HG03571 (cell line): ENCODE data around the gene SPINT2.

Source experiments
- ATAC-seq: cut with Tn5 transposase; IDR thresholded peaks from one replicate; pipeline ENCODE4 v1.9.1; 2021; ENCODE audit not compliant: unreplicated experiment

Gene SPINT2

DNA sequence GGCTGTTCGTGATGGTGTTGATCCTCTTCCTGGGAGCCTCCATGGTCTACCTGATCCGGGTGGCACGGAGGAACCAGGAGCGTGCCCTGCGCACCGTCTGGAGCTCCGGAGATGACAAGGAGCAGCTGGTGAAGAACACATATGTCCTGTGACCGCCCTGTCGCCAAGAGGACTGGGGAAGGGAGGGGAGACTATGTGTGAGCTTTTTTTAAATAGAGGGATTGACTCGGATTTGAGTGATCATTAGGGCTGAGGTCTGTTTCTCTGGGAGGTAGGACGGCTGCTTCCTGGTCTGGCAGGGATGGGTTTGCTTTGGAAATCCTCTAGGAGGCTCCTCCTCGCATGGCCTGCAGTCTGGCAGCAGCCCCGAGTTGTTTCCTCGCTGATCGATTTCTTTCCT lies 27.5 kb downstream of the SPINT2 start:
- no peak for ATAC-seq

DNA sequence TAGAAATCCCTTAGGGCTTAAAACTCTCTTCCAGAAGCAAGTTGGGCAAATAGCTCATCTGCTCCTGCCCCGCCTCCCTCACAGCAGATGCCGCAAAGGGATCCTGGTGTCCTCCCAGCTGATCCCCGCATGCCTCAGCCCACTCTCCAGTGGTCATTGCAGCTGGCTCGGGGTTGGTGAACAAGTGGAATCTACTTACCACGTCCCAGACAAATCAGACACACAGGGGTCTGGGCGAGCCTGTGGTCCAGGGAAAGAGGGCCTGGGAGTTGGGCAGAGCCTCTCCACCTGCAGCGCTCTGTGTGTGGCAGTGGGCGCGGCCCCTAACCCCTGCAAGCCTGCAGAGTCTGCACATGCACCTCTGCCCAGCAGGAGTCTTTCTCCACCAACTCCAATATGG lies 28.9 kb downstream of the SPINT2 start:
- no peak for ATAC-seq

DNA sequence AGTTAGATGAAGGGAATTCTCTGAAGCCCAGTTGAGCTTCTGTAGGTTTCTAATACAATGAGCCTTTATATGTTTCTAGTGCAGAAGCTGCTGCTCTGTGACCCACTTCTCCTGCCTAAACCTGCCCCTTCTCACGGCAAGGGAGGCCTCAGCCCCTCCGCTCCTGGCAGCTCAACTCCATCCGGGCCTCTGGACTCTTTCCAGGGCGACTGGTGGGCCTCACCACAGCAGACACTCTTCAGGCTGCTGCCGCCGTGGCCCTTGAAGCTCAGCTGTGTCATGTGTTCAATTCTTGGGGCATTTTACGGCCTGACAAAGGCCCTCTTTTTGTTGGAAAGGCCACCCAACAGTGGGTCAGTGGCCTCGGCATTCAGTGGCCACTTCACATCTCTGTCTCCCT lies 29.7 kb downstream of the SPINT2 start:
- ATAC-seq, result no peak

DNA sequence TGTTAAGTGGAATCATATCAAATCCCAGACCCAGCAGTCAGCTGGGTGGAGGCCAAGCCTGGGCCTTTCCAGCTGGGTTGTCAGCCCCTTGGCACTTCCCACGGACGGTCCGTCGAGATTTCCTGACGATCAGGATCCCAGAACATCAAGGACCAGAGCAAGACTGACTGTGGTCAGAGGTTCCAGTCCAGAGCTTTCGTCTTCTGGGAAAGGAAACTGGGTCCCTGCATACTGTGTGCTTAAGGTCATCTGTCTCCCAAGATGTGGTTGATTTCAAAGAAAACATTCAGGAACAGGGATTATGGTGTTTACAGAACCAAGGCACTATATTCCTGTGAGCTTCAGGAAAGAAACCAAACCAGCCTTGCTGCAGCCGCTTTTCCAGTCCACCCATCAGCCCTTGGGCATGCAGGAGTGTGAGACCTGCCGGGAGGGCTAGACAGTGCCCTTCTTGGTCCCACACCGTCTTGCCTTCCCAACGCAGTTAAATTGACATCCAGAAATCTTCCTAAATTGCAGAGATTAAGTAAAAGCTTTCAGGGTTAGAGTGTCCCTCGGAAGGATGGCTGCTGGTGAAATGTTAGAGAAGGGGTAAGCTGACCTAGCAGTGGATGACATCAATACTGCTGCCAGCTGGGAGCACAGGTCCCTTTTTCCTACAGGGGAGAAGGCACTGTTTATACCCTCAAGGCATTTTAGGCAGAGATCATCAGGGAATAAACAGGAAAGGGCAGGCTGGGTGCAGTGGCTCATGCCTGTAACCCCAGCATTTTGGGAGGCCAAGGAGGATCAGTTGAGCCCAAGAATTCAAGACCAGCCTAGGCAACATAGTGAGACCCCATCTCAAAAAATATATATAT lies 34.7 kb downstream of the SPINT2 start:
- ATAC-seq, result no peak

DNA sequence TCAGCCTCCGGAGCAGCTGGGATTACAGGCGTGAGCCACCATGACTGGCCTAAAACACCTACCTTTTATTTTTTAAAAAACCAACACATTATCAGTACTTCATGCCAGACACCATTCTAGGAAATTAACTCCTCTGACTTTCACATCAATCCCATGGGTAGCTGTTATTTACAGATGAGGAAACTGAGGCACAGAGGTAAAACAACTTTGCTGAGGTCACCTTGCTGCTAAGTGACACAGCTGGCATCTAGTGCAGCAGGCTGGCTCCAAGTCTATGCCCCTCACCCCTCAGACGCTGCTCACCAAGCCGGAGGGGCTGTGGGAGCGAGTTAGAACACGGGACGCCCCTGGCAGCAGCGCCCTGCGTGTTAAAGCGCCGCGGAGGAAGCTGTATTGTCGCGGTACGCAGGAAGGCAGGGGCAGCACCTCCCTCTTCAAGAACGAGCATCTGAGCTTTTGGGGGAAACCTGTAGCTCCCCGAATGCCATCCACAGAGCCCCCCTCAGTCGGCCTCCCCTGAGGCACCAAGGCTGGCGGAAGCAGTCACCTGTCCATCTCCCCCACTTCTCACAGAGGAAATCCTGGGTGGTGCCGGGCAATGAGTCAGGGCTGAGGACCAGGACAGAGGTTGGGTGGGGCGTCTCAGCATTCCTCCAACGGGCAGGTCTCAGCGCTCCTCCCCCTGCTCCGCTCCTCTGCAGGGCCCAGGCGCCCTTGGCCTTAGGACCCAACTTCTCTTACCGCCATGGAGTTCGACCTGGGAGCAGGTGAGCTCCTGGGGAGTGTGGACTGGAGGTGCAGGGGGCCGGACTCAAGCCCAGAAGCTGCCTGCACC lies 39.4 kb downstream of the SPINT2 start, which contains the start of gene C19orf33:
C19orf33 (plus strand) TSS at position 735 of the 835 bp plus-strand sequence; CDS start at position 746, 11 bp downstream.
- ATAC-seq, result no peak

DNA sequence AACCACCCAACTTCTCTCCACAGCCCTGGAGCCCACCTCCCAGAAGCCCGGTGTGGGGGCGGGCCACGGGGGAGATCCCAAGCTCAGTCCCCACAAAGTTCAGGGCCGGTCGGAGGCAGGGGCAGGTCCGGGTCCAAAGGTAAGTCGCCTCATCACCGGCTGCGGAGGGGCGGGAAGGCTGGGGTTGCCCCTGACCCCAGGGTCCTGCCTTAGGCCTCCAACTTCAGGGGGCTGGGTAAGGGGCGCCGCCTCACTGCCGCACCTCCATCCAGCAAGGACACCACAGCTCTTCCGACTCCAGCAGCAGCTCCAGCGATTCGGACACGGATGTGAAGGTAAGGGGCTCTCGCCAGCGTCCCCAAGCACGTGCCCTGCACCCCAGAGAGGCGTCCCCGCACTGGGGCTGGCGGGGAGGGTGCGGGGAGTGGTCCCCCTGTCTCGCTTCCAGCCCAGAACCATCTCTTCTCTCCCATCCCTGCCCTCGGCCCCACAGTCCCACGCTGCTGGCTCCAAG lies 40.0 kb downstream of the SPINT2 start:
- no peak for ATAC-seq

DNA sequence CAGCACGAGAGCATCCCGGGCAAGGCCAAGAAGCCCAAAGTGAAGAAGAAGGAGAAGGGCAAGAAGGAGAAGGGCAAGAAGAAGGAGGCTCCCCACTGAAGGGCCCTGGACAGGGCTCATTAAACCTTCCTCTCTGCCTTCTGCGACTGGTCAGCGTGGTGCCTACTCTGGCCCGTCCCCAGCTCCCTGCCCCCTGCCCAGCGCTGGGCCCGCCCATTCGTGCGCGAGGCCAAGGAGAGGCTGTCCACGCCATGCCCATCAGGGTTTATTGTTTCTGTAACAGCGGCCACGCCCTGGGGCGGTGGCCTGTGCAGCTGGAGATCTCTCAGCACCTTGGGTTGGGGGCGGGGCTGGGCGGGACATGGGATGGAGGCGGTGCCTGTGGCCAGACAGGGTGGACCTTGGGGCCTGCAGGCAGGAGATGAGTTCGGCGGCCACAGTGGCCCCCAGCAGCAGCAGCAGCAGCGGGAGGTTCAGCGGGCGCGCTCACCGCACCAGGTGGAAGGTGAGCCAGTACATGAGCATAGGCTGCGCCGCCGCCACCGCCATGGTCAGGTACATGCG lies 40.6 kb downstream of the SPINT2 start:
- ATAC-seq, result no peak

DNA sequence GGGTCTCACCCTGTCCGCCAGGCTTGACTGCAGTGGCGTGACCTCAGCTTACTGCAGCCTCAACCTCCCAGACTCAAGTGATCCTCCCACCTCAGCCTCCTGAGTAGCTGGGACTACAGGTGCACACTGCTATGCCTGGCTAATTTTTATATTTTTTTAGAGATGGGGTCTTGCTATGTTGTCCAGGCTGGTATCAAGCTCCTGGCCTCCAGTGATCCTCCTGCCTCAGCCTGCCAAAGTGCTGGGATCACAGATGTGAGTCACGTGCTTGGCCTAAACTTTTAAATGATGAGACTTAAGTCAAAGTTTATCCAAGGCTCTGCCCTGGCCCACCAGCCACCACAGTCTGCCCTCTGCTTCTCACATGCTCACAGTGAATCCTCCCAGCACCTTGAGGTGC lies 41.9 kb downstream of the SPINT2 start:
- no peak for ATAC-seq

DNA sequence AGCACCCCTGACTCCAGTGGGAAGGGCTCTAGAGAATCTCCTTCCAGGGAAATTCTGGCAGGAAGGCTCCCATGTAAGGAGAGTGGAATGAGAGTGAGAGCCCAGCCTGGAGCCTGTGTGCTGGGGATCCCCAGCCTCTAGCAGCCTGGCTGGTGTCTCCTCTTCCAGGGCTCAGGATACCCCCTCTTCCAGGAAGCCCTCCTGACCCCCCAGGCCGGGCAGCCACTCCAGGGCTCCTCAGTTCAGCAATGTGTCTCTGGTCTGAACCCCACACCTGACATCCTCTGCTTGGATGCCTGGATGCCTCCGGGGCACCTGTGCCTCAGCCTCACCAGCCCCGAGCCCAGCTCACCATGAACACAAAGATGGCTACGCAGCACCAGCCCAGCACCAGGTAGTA lies 42.7 kb downstream of the SPINT2 start:
- no peak for ATAC-seq

DNA sequence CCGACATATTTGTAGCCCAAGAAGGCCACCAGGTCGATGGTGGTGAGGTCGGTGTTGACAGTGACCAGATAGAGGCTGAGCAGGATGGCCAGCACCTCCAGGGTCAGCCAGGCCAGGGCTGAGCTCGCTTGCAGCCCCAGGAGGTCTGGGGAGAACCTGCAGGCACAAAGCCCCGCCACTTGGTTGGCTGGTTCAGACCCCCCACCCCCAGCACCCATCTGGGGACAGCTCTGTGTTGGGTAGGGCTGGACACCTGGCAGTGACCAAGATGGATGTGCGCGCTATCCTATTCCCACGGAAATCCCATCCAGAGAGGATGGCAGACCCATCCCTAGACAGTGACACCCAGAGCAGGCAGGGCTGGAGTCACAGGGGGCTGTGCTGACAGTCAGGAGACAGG lies 43.2 kb downstream of the SPINT2 start:
- no peak for ATAC-seq

DNA sequence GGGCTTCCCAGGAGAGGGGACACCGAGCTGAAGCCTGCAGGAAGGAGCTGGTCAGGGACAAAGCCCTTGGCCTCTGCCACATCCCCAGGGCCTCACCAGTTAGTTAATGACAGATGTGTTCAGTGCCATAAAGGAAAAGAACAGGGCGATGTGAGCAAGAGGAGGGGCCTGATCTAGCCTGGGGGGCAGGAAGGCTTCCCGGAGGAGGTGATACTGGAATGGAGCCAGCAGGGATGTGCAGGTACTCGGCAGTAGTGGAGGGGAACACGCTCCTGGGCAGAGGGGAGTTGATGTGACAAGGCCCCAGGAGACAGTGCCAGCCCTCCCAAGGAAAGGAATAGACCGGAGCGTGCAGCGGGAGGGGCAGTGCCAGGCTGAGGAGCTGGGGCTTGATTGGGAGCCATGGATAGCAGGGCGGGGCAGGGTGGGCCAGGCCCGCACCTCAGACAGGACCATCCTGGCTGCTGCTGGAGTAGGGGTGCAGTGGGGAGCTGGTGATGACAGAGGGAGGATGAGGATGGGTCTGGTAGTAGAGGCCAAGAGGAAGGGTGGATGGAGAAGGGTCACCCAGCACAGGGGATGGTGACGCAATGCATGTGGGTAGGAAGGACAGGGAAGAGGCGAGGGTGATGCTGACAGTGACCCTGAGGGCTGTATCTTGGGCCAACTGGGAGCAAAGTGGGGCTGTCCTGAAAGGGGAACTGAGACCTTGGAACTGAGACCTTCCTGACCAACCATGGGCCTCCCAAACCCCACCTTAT lies 43.8 kb downstream of the SPINT2 start:
- no peak for ATAC-seq

DNA sequence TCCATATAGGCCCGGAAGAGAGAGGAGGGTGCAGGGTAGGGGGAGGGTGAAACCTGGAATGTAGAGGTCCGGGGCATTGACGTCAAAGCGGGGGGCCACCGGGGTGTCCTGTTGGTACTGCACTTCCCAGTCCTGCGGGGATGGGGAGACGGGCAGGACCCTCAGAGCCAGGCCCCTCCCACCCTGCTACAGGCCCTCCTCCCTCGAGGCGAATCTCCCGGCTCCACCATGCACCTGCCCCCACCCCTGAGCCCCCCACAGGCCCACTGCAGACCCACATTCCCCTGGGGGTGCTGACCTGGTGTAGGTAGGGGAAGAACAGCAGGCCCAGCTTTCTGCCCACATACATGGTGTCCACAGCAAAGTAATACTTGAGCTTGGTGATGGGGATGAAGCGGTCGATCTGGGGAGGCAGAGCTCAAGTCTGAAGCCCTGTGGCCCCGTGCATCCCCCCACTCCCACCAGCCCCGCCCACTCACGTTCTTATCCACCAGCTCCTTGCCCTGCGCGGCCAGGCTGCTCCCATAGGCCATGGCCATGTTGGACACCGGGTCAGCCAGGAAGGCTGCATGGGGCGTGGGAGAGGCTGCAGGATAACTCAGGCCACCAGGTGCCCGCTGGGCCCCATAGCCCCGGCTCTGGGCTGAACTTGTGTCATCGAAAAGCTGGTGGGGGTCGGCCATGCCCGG lies 44.7 kb downstream of the SPINT2 start:
- ATAC-seq, result no peak

DNA sequence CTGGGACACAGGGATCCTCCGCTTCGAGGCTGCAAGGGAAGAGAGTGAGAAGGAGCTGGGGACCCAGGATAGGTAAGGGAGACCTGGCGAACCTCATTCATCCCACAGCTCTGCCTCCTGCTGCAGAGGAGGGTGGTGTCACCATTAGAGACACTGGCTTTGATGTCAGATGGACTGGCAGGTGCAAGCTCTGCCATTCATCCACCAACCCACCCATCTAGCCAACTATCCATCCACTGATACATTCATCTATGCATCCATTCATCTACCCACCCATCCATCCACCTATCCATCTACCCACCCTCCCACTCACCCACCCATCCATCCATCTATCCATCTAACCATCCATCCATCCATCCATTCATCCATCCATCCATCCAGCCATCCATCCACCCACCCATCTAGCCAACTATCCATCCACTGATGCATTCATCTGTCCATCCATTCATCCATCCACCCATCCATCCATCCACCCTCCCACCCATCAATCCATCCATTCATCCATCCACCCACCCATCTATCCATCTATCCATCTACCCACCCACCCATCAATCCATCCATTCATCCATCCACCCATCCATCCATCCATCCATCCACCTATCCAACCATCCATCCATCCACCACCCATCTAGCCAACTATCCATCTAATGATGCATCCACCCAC lies 45.4 kb downstream of the SPINT2 start:
- ATAC-seq, result no peak

DNA sequence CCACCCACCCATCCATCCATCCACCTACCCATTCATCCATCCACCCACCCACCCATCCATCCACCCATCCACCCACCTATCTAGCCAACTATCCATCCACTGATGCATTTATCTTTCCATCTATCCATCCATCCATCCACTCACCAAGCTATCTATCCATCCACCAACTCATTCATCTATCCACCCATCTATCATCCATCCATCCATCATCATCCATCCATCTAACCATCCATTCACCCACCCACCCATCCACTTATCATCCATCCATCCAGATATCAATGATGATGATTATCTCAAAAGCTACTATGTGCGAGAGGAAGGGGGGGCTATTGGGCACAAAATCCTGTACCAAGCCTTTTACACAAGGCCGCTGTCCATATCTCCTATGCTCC lies 45.9 kb downstream of the SPINT2 start:
- no peak for ATAC-seq

DNA sequence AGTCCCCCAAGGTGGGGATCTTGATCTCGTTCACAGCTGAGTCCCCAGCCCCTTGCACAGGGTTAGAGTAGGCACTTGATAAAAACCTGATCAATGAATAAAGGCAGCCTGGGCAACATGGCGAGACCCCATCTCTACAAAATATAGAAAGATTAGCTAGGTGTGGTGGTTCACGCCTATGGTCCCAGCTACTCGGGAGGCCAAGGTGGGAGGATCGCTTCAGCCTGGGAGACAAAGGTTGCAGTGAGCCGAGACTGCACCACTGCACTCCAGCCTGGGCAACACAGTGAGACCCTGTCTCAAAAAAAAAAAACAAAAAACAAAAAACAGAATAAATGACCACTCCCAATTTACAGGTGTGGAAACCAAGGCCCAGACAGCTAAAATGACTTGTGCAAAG lies 46.6 kb downstream of the SPINT2 start:
- ATAC-seq, result no peak

DNA sequence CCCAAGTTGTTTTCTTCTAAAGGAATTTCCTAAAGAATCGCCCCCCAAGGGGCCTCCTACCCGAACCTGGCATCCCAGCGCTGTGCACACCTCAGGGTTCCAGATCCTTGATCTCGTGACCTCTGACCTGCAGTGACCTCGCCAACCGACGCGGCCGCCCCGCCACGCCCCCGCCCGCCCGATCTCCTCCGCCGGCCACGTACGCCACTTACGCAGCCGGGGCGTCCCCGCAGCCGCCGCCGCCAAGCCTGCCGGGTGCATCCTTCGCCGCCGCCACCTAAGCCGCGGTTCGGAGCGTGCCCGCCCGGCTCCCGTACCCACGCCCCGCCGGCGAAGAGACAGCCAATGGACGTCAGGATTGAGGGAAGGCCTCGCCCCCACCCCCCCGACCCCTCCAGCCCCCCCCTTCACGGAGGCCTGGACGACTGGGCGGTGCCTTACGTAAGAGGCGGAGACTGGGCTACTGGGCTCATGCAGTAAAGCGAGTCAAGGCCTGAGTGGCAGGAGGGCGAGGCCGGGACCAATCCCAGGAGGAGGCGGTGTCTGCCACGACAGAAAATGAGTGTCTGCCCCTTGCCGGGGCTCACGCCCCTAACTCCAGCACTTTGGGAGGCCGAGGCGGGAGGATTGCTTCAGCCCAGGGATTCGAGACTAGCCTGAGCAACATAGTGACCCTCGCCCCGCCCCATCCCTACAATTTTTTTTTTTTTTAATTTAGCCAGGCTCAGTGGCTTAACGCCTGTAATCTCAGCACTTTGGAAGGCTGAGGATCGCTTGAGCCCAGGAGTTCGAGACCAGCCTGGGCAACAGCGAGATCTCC lies 51.5 kb downstream of the SPINT2 start, which contains the start of gene YIF1B:
YIF1B (minus strand) TSS at position 291 of the 820 bp plus-strand sequence; CDS start at position 261, 30 bp downstream.
- peak; percentile 90 for ATAC-seq

DNA sequence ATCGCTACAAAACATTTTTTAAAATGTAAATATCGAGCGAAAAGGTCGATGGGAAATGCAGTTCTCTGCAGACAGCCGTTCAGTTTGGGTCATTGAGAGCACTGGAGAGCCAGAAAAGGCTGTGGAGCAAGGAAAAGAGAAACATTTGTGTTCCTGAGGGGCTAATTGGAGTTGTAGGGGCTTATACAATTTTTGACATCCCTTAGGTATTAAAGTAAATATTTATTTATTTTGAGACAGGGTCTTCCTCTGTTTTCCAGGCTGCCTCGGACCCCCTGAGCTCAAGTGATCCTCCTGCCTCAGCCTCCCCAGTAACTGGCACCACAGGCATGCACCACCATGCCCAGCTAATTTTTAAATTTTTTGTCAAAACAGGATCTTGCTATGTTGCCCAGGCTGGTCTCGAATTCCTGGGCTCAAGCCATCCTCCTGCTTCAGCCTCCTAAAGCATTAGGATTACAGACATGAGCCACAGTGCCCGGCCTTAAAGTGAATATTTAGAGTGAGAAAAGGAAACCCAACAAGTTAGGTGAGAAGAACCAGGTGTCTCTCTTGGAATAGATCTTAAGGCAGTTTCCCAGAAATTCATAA lies 52.2 kb downstream of the SPINT2 start:
- no peak for ATAC-seq

DNA sequence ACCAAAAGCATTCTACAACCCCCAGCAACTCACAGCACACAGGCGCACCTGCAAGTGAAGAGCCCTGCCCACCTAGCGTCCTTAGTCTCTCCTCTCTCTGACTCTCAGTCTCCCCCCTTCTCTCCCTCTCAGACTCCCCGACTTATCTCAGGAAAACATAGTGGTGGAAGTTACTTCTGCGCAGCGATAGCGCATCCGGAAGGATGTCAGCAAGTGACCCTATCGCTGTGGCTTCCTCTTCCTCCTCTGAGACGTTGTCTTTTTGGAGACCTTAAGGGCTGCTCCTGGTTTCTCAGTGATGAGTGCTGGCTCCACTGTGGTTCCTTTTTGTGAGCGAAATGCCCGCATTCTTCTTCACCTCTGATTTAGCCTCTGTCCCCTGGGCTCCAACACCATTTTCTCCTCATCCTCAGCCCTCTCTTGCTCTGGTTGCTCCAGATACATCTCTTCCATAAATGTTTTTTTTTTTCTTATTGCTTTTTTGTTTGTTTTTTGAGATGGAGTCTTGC lies 52.8 kb downstream of the SPINT2 start:
- ATAC-seq, result no peak
